Testis (tissue), 2 donors: ENCODE results near the gene CCDC80.

ENCODE experiments used
- CTCF ChIP-seq, 3 experiments: fragments of 450-650 bp in 2 of 3; fragments of 200-600 bp in 1 of 3; sonication (generic) in 1 of 3; IDR thresholded peaks; one replicate each; pipeline ENCODE4 v1.5.1; 2016 to 2019; ENCODE audit warnings: antibody characterized with exemption in 3 of 3, mild to moderate bottlenecking in 2 of 3, moderate library complexity in 1 of 3
- POLR2A ChIP-seq: fragments of 450-650 bp; IDR thresholded peaks from one replicate; pipeline ENCODE4 v1.6.1; 2017; ENCODE audit warnings: antibody characterized with exemption, mild to moderate bottlenecking, moderate library complexity

GRCh38 chr3:112617285-112617684, 23.7 kb downstream of the CCDC80 start:
- TF ChIP-seq CTCF (IDR thresholded peaks at IDR 0.05), result no peak
- no peak for TF ChIP-seq POLR2A
